ENCODE results near the gene G6PC1. TPM values are rescaled to one million over a fixed set of nuclear protein-coding genes. Genes with fewer than 3 reads are reported as not detected.
A peak's percentile ranks its signal among the peaks of the same experiment; 100 is the strongest.

The G6PC1 gene
- total and polyA plus RNA-seq, 2 of the 13 experiments (the other 11 are each of a cell fraction or from before 2014, with no cell fraction given), result 1.7 to 37.9 TPM

- TF ChIP-seq ZNF329 (CRISPR knock-in tag; IDR thresholded peaks at IDR 0.05; ENCODE audit: low read depth), result peak; percentile 4; the same call in 1 of the 2 replicates
- 0 out of 2 replicates have a peak, but pooled peaks have one; percentile 11 for TF ChIP-seq TCF7 (IDR thresholded peaks at IDR 0.05; ENCODE audit: low read depth)
- 0 out of 2 replicates have a peak, but pooled peaks have one; percentile 31 for TF ChIP-seq ATF6 (CRISPR knock-in tag; conservative IDR thresholded peaks at IDR 0.05)
- peak; percentile 40; the same call in 1 of the 2 replicates for TF ChIP-seq DRAP1 (CRISPR knock-in tag; IDR thresholded peaks at IDR 0.05)
- TF ChIP-seq ARNTL (CRISPR knock-in tag; IDR thresholded peaks at IDR 0.05), result peak; percentile 54; the same call in 1 of the 2 replicates
- TF ChIP-seq SOX6 (IDR thresholded peaks at IDR 0.05), result no peak
- peak; percentile 91 for TF ChIP-seq SOX6 (CRISPR knock-in tag; IDR thresholded peaks at IDR 0.05)
- 0 out of 2 replicates have a peak, but pooled peaks have one; percentile 33 for TF ChIP-seq ATF1 (CRISPR knock-in tag; IDR thresholded peaks at IDR 0.05)
- peak; percentile 22; the same call in 1 of the 2 replicates for TF ChIP-seq PHF21A (CRISPR knock-in tag; IDR thresholded peaks at IDR 0.05)
- TF ChIP-seq SNRNP70 (IDR thresholded peaks at IDR 0.05; ENCODE audit: low read depth, low read length), result no peak
- peak; percentile 61; the same call in 1 of the 2 replicates for TF ChIP-seq KAT8 (CRISPR knock-in tag; IDR thresholded peaks at IDR 0.05)
- TF ChIP-seq ZMYM4 (CRISPR knock-in tag; IDR thresholded peaks at IDR 0.05), result 0 out of 2 replicates have a peak, but pooled peaks have one; percentile 20
- no peak for TF ChIP-seq LCORL (IDR thresholded peaks at IDR 0.05)
- TF ChIP-seq LCORL (CRISPR knock-in tag; IDR thresholded peaks at IDR 0.05), result peak; percentile 73; the same call in 1 of the 2 replicates
- peak; percentile 71 for TF ChIP-seq MAX (IDR thresholded peaks at IDR 0.05)
- TF ChIP-seq RXRB (CRISPR knock-in tag; IDR thresholded peaks at IDR 0.05; ENCODE audit: borderline replicate concordance), result peak; percentile 52; the same call in 1 of the 2 replicates
- no peak for TF ChIP-seq REST (IDR thresholded peaks at IDR 0.05; ENCODE audit: borderline replicate concordance in 1 of 2, low read depth in 1 of 2, low read length in 2 of 2)
- 0 out of 2 replicates have a peak, but pooled peaks have one; percentile 8 for TF ChIP-seq NR2C2 (CRISPR knock-in tag; IDR thresholded peaks at IDR 0.05; ENCODE audit: borderline replicate concordance)
- 0 out of 2 replicates have a peak, but pooled peaks have one; percentile 28 for TF ChIP-seq PPARG (CRISPR knock-in tag; conservative IDR thresholded peaks at IDR 0.05)
- TF ChIP-seq ERF (CRISPR knock-in tag; IDR thresholded peaks at IDR 0.05), result peak; percentile 63; the same call in 1 of the 2 replicates
- peak; percentile 55; the same call in 1 of the 2 replicates for TF ChIP-seq FOXA3 (CRISPR knock-in tag; IDR thresholded peaks at IDR 0.05)
- TF ChIP-seq SIX4 (CRISPR knock-in tag; IDR thresholded peaks at IDR 0.05), result peak; percentile 23; the same call in 1 of the 2 replicates
- no peak for TF ChIP-seq PLSCR1 (CRISPR knock-in tag; IDR thresholded peaks at IDR 0.05; ENCODE audit: borderline replicate concordance)
Measured at GRCh38 chr17:42920922-42921321, 20.3 kb downstream of the G6PC1 start (continued).

Data from HepG2 (cell line).